HepG2 (cell line): Measurements from ENCODE around the gene CDK14. TPM values are rescaled to one million over a fixed set of nuclear protein-coding genes. Genes with fewer than 3 reads are reported as not detected.

ENCODE experiments used
- ATAC-seq: fragments of 200-7000 bp; cut with Tn5 transposase; 3 replicates; pipeline ENCODE4 v1.9.1; 2020; ENCODE audit warnings: mild to moderate bottlenecking, moderate library complexity
- BruUV-seq: library from RNA; stranded (reverse); fragments of 400-500 nt; replicated peaks from 2 replicates; lab custom pipeline; 2021; lab: Mats Ljungman, UMichigan
- CTCF ChIA-PET: fragments of 300-600 bp; formaldehyde crosslinking; extraction: SDS; loops from one replicate; lab custom pipeline; 2021; ENCODE audit warnings: low total read pairs, inconsistent platforms, low intra/inter-chr PET ratio; lab: Yijun Ruan, JAX
- POLR2A ChIA-PET: fragments of 350-600 bp; sonication (Branson Sonifier 250); formaldehyde crosslinking; loops from one replicate; lab custom pipeline; 2020; ENCODE audit warnings: antibody characterized with exemption, inconsistent platforms; lab: Yijun Ruan, JAX
- DNase-seq: peaks from one replicate; pipeline ENCODE4 v3.0.0-alpha.2; 2015; ENCODE audit warnings: low spot score
- FAIRE-seq: peaks from 3 replicates; lab custom pipeline; 2011; peaks lifted over from hg19 to GRCh38; lab: Jason Lieb, UNC
- H2AFZ ChIP-seq: one replicate; pipeline ENCODE4 v1.6.1; 2011; ENCODE audit warnings: low read length, inconsistent platforms
- H3K27ac ChIP-seq: fragments of 300-600 bp; 3 replicates; pipeline ENCODE4 v1.8.0; 2011; ENCODE audit warnings: mixed run types, mild to moderate bottlenecking, mixed read lengths, low read length, inconsistent platforms; ENCODE audit not compliant: insufficient read depth; ENCODE audit errors: extremely low read length
- H3K27me3 ChIP-seq, 2 experiments: fragments of 200-600 bp in 1 of 2; 2 replicates in 1 of 2; 3 replicates in 1 of 2; pipeline versions ENCODE4 v1.6.0 to v1.8.0; 2011; ENCODE audit warnings: low read length in 2 of 2, mild to moderate bottlenecking in 2 of 2, moderate library complexity in 2 of 2, inconsistent platforms in 1 of 2; ENCODE audit not compliant: insufficient read depth in 2 of 2, control insufficient read depth in 1 of 2
- H3K36me3 ChIP-seq, 2 experiments: fragments of 200-600 bp in 1 of 2; replicated peaks in 1 of 2; 2 replicates in 1 of 2; 3 replicates in 1 of 2; pipeline versions ENCODE4 v1.5.1 to v1.8.0; 2011; ENCODE audit warnings: low read length in 2 of 2, inconsistent platforms in 1 of 2; ENCODE audit not compliant: insufficient read depth in 2 of 2, control insufficient read depth in 1 of 2
- H3K4me1 ChIP-seq: 2 replicates; pipeline ENCODE4 v1.5.1; 2012; ENCODE audit warnings: low read length, inconsistent platforms; ENCODE audit not compliant: insufficient read depth
- H3K4me2 ChIP-seq: 2 replicates; pipeline ENCODE4 v1.6.0; 2011; ENCODE audit warnings: low read depth, low read length, inconsistent platforms
- H3K4me3 ChIP-seq, 3 experiments: fragments of 200-600 bp in 1 of 3; sonication (generic), shearing (Covaris generic) in 1 of 3; replicated peaks in 1 of 3; 2 replicates each; pipeline ENCODE4 v1.5.1; 2011 to 2016; ENCODE audit warnings: low read length in 3 of 3, inconsistent platforms in 2 of 3, low read depth in 2 of 3, mild to moderate bottlenecking in 2 of 3, control low read depth in 1 of 3, mixed read lengths in 1 of 3; ENCODE audit not compliant: insufficient read depth in 1 of 3
- H3K79me2 ChIP-seq: one replicate; pipeline ENCODE4 v1.6.1; 2011; ENCODE audit warnings: low read length, inconsistent platforms; ENCODE audit not compliant: insufficient read depth
- H3K9ac ChIP-seq: 2 replicates; pipeline ENCODE4 v1.6.0; 2011; ENCODE audit warnings: mild to moderate bottlenecking, low read depth, low read length, inconsistent platforms; ENCODE audit not compliant: insufficient read depth
- H3K9me3 ChIP-seq: 2 replicates; pipeline ENCODE4 v1.5.1; 2012; ENCODE audit warnings: mild to moderate bottlenecking, low read length
- H4K20me1 ChIP-seq: 2 replicates; pipeline ENCODE4 v1.6.0; 2011; ENCODE audit warnings: inconsistent platforms, mild to moderate bottlenecking, low read length, moderate library complexity; ENCODE audit not compliant: insufficient read depth
- ATF1 ChIP-seq: IDR thresholded peaks from 2 replicates; pipeline ENCODE4 v1.6.1; 2016; ENCODE audit warnings: mild to moderate bottlenecking, control low read depth
- ATF2 ChIP-seq: sonication (generic); formaldehyde crosslinking; IDR thresholded peaks from 2 replicates; pipeline ENCODE4 v1.4.0; 2020; ENCODE audit warnings: missing genetic modification reagents
- EHMT2 ChIP-seq: fragments of 200-600 bp; sonication (generic); IDR thresholded peaks from 2 replicates; pipeline ENCODE4 v1.7.0; 2017; ENCODE audit warnings: antibody characterized with exemption, low read depth, low read length, borderline replicate concordance
- HNRNPL ChIP-seq: fragments of 200-400 bp; formaldehyde crosslinking; IDR thresholded peaks from 2 replicates; pipeline ENCODE4 v1.6.1; 2017; ENCODE audit warnings: mild to moderate bottlenecking, low read depth, low read length
- JUN ChIP-seq: sonication (generic); formaldehyde crosslinking; IDR thresholded peaks from 2 replicates; pipeline ENCODE4 v1.4.0; 2020; ENCODE audit warnings: mild to moderate bottlenecking, missing genetic modification reagents
- NFE2L2 ChIP-seq: fragments of 150-350 bp; IDR thresholded peaks from 2 replicates; pipeline ENCODE4 v1.6.1; 2014; ENCODE audit warnings: low read length
- NFIB ChIP-seq: sonication (generic); formaldehyde crosslinking; IDR thresholded peaks from 2 replicates; pipeline ENCODE4 v1.9.0; 2021; ENCODE audit warnings: missing genetic modification reagents, mild to moderate bottlenecking, borderline replicate concordance
- NR0B2 ChIP-seq: sonication (generic); formaldehyde crosslinking; IDR thresholded peaks from 2 replicates; pipeline ENCODE4 v1.4.0; 2020; ENCODE audit warnings: mild to moderate bottlenecking, missing genetic modification reagents
- PITX1 ChIP-seq: sonication (generic); formaldehyde crosslinking; IDR thresholded peaks from 2 replicates; pipeline ENCODE4 v1.5.1; 2020; ENCODE audit warnings: mild to moderate bottlenecking, missing genetic modification reagents
- SAFB2 ChIP-seq: sonication (generic); formaldehyde crosslinking; IDR thresholded peaks from 2 replicates; pipeline ENCODE4 v1.5.1; 2020; ENCODE audit warnings: missing genetic modification reagents, low read depth, mild to moderate bottlenecking, borderline replicate concordance
- SOX13 ChIP-seq, 3 experiments: fragments of 450-650 bp in 1 of 3; sonication (generic) in 1 of 3; formaldehyde crosslinking in 1 of 3; IDR thresholded peaks in 2 of 3; conservative IDR thresholded peaks in 1 of 3; 2 replicates each; pipeline versions ENCODE4 v1.5.0 to v1.6.1; 2016 to 2020; ENCODE audit warnings: antibody characterized with exemption in 1 of 3, mild to moderate bottlenecking in 1 of 3, missing compliant biosample characterization in 1 of 3, missing genetic modification reagents in 1 of 3, moderate library complexity in 1 of 3
- ZFP82 ChIP-seq: sonication (generic); formaldehyde crosslinking; IDR thresholded peaks from 2 replicates; pipeline ENCODE4 v1.5.1; 2020; ENCODE audit warnings: mild to moderate bottlenecking, missing genetic modification reagents, borderline replicate concordance
- ZNF275 ChIP-seq: sonication (generic); formaldehyde crosslinking; IDR thresholded peaks from 2 replicates; pipeline ENCODE4 v1.8.0; 2022; ENCODE audit warnings: missing genetic modification reagents, mild to moderate bottlenecking, inconsistent platforms, borderline replicate concordance
- ZNF513 ChIP-seq: sonication (generic); formaldehyde crosslinking; conservative IDR thresholded peaks from 2 replicates; pipeline ENCODE4 v1.5.0; 2020; ENCODE audit warnings: missing genetic modification reagents
- ZUFSP ChIP-seq: sonication (generic); formaldehyde crosslinking; IDR thresholded peaks from 2 replicates; pipeline ENCODE4 v1.9.0; 2021; ENCODE audit warnings: missing genetic modification reagents, mild to moderate bottlenecking, borderline replicate concordance
- WGBS: methylation state at CpG from one replicate; pipeline ENCODE4 v1.1.6; 2017; ENCODE audit warnings: low lambda C conversion rate; 5-methylcytosine and 5-hydroxymethylcytosine counted together
- in situ Hi-C: cut with HindIII; loops from 2 replicates; pipeline ENCODE4 v1.10.0; 2017; ENCODE audit warnings: low pct_unique_long_range_greater_than_20kb; ENCODE audit not compliant: extremely low pct_ligation_motif_present
- intact Hi-C: fragments of 100-400 bp; cut with micrococcal nuclease; formaldehyde crosslinking; loops from one replicate; pipeline ENCODE4 v1.10.0; 2022; ENCODE audit not compliant: unreplicated experiment
- polyA plus RNA-seq, 8 experiments: library from polyadenylated mRNA; depleted of rRNA in 3 of 8; stranded (reverse) in 7 of 8; unstranded in 1 of 8; fragments of >200 nt; fragmentation: Illumina TruSeq in 4 of 8; extraction: Trizol in 4 of 8; gene quantifications; 2 replicates each; pipeline versions ENCODE4 v1.2.1 to v1.2.3, GENCODE V29; 2011 to 2016; ENCODE audit warnings: low read depth in 4 of 8, missing spikeins in 1 of 8, mixed read lengths in 1 of 8; ENCODE audit not compliant: insufficient read depth in 1 of 8
- total RNA-seq, 5 experiments: library from RNA; depleted of rRNA; stranded (reverse); fragments of >200 nt; fragmentation: Illumina TruSeq; extraction: Trizol; gene quantifications; 2 replicates each; pipeline ENCODE4 v1.2.3, GENCODE V29; 2016; ENCODE audit warnings: low read depth in 1 of 5

Gene CDK14
- total and polyA plus RNA-seq, 2 of the 13 experiments (the other 11 are each of a cell fraction or from before 2014, with no cell fraction given): 0.26 to 0.71 TPM

- no peak for DNase-seq
- H3K4me2 ChIP-seq: no peak overlapping the region
- intact Hi-C loops (no loop called here), in situ Hi-C loops (no loop called here)
- H3K4me3 ChIP-seq: no peak overlapping the region
- ATAC-seq: no peak
- no peak overlapping the region for H3K9ac ChIP-seq
- no peaks in the 10 kb centered on the region for H3K27me3 ChIP-seq
- no peak for FAIRE-seq
- H2AFZ ChIP-seq: no peak overlapping the region
- TF ChIP-seq PITX1 (CRISPR knock-in tag): no peak
- no peak for TF ChIP-seq ZUFSP
- no peak for TF ChIP-seq ZNF513 (CRISPR knock-in tag)
- TF ChIP-seq JUN: no peak
- no peak for TF ChIP-seq ZFP82 (CRISPR knock-in tag)
- no peak for TF ChIP-seq SOX13 (IDR thresholded peaks at IDR 0.05)
- TF ChIP-seq SOX13 (CRISPR knock-in tag; conservative IDR thresholded peaks at IDR 0.05 in 1 of 2, IDR thresholded peaks at IDR 0.05 in 1 of 2): no peak
- no peak for TF ChIP-seq NR0B2 (CRISPR knock-in tag)
- no peak for TF ChIP-seq NFE2L2
- no peak for TF ChIP-seq ZNF275 (CRISPR knock-in tag)
- no peak for TF ChIP-seq ATF2 (CRISPR knock-in tag)
- TF ChIP-seq EHMT2: no peak
- no peak for TF ChIP-seq NFIB (CRISPR knock-in tag)
- no peak for TF ChIP-seq HNRNPL
- no peak for TF ChIP-seq ATF1 (CRISPR knock-in tag)
- TF ChIP-seq SAFB2 (CRISPR knock-in tag): no peak
- no peaks in the 10 kb centered on the region for H3K9me3 ChIP-seq
- WGBS: 59% methylated on average over 3 of the region's 3 CpGs
- no peaks in the 10 kb centered on the region for H3K36me3 ChIP-seq
- no peaks in the 10 kb centered on the region for H3K79me2 ChIP-seq
- ChIA-PET CTCF (no interaction called here), POLR2A (no interaction called here)
- H3K4me1 ChIP-seq: no peaks in the 10 kb centered on the region
- no peaks in the 10 kb centered on the region for H4K20me1 ChIP-seq
- H3K27ac ChIP-seq: no peak overlapping the region
- BruUV-seq: no TSS peak
These were observed 35.4 kb downstream of the CDK14 start for GRCh38 chr7:90631502-90631901.
